ENCODE measurements around the gene POLR1E.

DNA sequence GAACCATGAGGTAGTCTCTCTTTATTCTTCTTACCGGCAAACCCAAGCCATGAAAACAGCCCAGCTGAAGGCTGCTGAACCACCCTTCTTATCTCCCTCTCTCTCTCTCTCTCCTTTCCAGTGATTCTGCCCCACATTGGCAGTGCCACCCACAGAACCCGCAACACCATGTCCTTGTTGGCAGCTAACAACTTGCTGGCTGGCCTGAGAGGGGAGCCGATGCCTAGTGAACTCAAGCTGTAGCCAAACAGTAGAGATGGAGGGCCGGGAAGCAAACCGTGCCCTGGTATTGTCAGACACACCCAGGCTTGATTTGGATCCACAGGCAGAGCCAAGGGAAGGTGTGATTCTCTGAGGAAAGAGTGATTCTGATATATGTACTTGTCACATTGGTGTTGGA, 49.2 kb upstream of the POLR1E start:
- TF ChIP-seq, protein P1, sequence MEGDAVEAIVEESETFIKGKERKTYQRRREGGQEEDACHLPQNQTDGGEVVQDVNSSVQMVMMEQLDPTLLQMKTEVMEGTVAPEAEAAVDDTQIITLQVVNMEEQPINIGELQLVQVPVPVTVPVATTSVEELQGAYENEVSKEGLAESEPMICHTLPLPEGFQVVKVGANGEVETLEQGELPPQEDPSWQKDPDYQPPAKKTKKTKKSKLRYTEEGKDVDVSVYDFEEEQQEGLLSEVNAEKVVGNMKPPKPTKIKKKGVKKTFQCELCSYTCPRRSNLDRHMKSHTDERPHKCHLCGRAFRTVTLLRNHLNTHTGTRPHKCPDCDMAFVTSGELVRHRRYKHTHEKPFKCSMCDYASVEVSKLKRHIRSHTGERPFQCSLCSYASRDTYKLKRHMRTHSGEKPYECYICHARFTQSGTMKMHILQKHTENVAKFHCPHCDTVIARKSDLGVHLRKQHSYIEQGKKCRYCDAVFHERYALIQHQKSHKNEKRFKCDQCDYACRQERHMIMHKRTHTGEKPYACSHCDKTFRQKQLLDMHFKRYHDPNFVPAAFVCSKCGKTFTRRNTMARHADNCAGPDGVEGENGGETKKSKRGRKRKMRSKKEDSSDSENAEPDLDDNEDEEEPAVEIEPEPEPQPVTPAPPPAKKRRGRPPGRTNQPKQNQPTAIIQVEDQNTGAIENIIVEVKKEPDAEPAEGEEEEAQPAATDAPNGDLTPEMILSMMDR (IDR thresholded peaks at IDR 0.05), result no peak
- TF ChIP-seq POLR2A (IDR thresholded peaks at IDR 0.05), result no peak
